ENCODE measurements around the gene LCLAT1.

The LCLAT1 gene

DNA sequence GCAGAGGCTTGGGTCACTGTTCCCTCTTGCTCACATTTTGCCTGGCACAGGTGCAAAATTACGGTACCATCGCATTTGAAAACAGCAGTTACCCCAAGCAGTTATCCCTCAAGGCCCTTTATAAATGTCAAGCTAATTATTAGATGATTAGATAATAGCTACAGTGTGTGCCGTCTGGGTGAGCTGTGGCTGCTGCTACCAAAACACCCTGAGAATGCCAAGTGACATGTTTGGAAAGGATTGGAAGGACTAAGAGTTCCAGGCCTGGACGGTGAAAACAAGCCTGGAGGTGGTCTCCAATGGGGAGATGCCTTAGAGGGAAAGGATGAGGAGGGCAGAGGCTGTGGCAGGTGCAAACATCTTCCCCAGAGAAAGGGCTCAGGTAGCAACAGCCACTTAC lies 239.6 kb downstream of the LCLAT1 start:
- DNase-seq (ENCODE audit: low spot score) = no peak
- H3K27ac ChIP-seq = no peak overlapping the region
- CTCF ChIA-PET = interaction anchor here (1.0 kb wide), 1 partner anchor 9 kb away, joined by 4 read pairs; no protein-coding TSS in a partner anchor
- POLR2A ChIA-PET (ENCODE audit: low non-redundant PET) = no interaction called here
- TF ChIP-seq, protein P1, sequence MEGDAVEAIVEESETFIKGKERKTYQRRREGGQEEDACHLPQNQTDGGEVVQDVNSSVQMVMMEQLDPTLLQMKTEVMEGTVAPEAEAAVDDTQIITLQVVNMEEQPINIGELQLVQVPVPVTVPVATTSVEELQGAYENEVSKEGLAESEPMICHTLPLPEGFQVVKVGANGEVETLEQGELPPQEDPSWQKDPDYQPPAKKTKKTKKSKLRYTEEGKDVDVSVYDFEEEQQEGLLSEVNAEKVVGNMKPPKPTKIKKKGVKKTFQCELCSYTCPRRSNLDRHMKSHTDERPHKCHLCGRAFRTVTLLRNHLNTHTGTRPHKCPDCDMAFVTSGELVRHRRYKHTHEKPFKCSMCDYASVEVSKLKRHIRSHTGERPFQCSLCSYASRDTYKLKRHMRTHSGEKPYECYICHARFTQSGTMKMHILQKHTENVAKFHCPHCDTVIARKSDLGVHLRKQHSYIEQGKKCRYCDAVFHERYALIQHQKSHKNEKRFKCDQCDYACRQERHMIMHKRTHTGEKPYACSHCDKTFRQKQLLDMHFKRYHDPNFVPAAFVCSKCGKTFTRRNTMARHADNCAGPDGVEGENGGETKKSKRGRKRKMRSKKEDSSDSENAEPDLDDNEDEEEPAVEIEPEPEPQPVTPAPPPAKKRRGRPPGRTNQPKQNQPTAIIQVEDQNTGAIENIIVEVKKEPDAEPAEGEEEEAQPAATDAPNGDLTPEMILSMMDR (conservative IDR thresholded peaks at IDR 0.05; ENCODE audit: low read depth) = no peak

DNA sequence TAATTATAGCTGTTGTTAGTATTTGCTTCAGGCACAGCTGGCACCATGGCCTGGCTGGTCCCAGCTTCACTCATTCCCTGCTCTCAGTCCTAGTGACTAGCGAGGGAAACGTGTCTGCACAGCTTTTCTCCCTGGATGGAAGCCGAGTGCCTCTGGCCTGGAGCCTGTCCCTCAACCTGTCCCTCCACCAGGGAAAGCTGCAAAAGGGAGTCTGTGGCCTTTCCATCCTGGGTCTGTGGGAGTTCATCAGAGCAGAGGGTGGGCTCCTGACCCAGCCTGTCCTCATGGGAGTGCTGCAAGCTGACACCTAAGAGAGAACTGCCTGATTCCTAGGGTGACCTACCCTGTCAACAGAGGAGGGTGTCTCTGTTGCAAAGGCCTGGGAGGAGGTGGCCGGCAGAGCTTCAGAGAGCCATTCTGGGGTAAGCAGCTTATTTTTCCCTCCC lies 241.9 kb downstream of the LCLAT1 start:
- ChIA-PET CTCF (interaction anchor here (0.7 to 1.1 kb wide), 2 partner anchors 98 to 480 kb away, joined by 3 read pairs; no protein-coding TSS in a partner anchor), POLR2A (ENCODE audit: low non-redundant PET) (no interaction called here)
- no peak for DNase-seq (ENCODE audit: low spot score)
- H3K27ac ChIP-seq = no peak overlapping the region
- TF ChIP-seq, protein P1 (conservative IDR thresholded peaks at IDR 0.05; ENCODE audit: low read depth) = no peak

DNA sequence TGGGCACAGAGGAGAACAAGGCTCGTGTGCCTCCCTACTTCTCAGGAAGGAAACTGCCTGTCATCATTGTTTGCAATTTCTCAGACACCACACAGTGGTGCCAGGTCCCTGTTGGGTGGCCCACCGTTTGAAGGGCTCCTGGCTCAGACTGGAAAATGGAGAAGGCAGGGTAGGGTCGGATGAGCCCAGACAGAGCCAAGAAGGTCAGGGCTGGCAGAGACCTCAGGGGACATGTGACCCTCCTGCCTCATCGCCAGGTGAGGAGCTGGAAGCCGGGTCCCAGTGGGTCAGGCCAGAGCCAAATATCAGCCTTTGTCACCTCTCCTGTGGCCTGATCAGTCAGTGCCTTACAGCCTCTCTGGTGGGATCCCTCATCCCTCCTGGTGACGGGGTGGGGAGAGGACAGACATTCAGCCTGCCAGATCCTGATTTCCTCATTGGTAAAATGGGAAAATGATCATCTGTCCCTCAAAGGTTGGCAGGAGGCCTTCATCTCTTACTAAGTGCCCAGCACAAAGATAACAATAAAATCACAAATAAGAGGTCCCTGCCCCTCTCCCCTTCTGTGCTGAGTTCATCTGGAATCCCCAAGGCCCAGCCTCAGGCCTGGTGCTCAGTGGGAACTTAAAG lies 242.6 kb downstream of the LCLAT1 start:
- ChIA-PET CTCF (interaction anchor here (0.7 to 1.1 kb wide), 2 partner anchors 97 to 481 kb away, joined by 3 read pairs; no protein-coding TSS in a partner anchor), POLR2A (ENCODE audit: low non-redundant PET) (no interaction called here)
- H3K27ac ChIP-seq = no peak overlapping the region
- DNase-seq (ENCODE audit: low spot score) = no peak
- TF ChIP-seq, protein P1 (conservative IDR thresholded peaks at IDR 0.05; ENCODE audit: low read depth) = no peak

DNA sequence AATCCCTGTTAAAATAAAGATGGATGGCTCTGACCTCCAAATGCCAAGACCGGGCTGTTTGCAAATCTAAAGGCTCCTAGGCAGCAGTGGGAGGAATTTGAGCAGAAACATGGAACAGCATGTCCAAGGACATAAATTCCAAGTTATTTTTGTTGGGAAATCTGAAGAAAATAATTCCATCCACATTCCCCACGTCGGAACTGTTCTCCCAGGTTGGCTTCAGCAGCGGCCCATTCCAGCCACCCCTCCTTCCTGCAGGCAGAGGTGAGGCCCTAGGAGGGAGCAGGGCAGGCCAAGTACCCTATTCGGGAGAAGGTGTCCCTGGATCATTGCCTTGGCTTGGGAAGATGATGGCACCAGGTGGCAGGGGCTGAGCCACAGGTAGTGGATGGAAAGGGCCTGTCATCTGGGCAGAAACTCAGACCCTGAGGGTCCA lies 243.1 kb downstream of the LCLAT1 start:
- DNase-seq (ENCODE audit: low spot score) = no peak
- CTCF ChIA-PET = no interaction called here
- TF ChIP-seq, protein P1 (conservative IDR thresholded peaks at IDR 0.05; ENCODE audit: low read depth) = no peak

DNA sequence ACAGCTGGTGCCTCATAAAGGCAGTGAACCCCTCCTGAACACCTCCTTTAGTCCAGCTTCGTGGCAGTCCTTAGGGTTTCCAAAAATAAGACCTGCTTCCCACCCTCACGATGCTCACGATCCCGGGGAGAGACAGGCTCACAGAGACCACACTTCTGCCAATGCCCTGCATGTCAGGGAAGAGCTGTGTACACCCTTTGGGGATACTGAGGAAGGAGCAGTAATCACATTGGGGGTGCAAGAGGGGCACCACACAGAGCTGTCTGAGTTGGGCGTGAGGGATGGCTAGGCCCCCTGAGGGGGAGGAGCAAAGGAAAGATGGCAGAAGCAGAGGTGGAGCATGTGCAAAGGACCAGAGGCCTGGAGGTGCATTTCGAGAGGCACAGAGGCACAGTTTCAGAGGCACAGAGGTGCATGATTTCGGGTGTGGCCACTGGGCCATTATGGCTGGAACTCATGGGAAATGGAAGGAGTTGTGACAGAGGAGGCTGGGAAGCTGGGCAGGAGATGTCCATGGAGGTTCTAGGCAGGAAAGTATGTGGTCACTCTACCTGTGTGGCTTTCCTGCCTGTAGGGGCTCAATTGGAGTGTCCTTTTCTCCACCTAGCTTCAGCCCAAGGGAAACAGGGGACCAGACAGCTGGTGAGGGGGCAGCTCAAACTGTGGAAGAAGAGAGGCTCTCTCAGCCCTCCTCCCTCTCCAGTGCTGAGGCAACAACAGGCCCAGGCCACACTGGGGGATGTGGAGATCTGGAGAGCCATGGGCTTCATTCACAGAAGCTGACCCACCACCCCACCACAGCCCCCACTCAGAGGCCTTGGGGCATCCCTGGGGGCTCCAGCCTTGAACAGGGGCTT lies 244.3 kb downstream of the LCLAT1 start:
- no peak overlapping the region for H3K27ac ChIP-seq
- ChIA-PET CTCF (interaction anchor here (0.6 to 0.8 kb wide), 2 partner anchors 165 to 642 kb away, joined by 3 read pairs; no protein-coding TSS in a partner anchor), POLR2A (ENCODE audit: low non-redundant PET) (no interaction called here)
- DNase-seq (ENCODE audit: low spot score) = no peak
- TF ChIP-seq, protein P1 (conservative IDR thresholded peaks at IDR 0.05; ENCODE audit: low read depth) = no peak

More for the DNA sequence above, 243.1 kb downstream of the LCLAT1 start:
- POLR2A ChIA-PET (ENCODE audit: low non-redundant PET) = no interaction called here
- no peak overlapping the region for H3K27ac ChIP-seq
